ENCODE measurements around the gene CAMK1D.
A peak's percentile ranks its signal among the peaks of the same experiment; 100 is the strongest.

CAMK1D gene

DNA sequence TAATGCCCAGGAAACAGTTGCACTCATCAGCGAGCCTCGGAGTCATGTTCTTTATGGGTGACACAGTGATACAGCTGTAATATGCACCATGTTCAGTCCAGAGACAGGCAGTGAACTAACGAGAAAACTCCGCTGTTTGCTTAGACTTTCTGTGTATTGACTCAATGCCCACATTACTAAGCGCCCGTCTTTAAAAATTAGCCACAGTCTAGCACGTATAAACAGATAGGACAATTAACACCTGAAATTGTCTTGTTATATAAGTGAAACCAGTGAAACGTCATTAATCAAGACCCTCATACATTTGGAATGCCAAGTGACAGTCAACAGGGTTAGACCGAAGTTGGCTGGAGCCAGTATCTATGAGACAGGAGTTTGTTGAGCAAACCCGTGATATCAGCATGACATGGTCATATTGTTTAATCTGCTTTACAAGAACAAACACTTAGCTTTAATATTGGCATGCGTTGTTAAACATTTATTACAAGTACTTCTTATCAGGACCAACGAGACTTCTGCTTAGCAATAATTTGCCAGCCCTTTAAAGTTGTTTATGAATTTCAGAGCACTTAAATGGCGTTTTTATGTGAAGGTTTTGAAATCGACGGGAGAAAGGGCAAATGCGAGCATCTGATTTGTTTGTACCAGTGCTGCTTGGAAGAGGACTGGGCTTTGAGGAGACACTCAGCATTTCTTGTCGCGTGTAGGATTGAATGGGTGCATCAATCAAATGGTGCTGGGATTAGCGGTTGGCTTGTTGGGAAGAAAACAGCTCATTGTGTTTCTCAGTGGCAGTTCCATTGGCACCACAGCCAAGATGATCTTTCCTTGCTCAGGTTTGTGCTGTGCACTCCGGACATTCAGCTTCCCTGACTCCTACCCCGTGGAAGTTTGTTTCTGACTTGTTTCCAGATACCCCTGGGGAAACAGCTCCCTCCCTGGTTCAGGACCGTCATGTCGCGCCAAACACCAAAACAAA lies 56.3 kb downstream of the CAMK1D start:
- peak; percentile 92 for DNase-seq

DNA sequence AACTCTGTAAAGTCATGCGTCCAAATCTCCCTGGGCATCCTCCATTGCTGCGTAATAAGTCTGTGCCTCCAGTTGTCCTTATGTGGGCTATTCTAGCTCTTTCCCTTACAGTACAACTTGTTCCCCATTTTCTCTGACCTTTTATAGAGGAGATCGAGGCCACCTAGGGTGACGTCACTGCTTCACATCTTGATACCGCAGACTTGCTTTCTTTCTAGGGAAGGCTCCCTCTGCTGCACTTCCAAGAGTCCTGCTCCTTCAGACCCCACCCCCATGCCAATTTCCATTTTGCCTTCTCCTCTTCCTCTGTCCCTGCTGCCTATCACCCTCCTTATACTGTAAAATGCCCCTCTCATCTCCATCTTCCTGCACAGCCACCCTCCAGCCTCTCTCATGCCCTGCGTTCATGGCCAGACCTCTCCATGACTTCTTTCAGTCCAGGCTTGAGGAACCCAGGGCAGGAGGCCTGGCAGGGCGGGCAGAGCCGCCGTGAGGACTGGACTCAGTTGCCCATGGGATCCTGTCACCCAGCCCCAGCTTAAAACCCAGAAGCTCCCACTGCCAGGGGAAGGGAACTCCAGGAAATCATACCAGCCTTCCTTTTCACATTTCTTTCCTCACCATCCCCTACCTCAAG lies 57.5 kb downstream of the CAMK1D start:
- DNase-seq: no peak

DNA sequence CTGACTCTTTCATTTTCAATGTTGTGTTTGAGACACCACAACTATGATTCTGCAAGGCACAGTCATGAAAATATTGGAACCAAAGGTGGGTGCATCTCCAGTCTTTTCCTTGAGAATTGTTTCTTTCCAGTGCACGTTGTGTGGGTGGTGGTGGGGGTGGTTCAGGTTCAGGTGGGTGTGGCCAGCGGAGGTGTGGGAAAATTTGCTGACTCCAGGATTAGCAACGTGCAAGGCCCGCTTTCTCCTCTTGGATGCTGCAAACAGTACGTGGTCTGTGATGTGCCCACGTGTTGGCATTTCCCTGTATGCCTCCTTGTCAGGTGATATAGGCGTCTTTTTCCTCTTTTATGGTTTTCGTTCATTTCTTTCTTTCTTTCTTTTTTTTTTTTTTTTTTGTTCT lies 59.1 kb downstream of the CAMK1D start:
- no peak for DNase-seq

DNA sequence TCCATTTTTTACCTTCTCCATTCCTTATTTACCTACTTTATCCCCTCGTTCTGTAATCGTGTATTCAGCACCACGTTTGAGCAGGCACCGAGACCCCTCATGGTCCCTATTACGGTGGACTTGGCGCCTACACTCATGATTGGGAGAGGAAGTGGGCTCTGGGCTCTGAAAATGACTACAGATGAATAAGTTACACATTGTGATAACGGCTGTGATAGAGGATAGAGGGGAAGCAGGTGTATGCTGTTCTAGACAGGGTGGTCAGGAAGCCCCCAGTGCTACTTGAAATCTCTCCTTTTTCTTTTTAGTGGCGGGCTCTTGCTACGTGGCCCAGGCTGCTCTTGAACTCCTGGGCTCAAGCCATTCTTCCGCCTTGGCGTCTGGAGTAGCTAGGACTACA lies 59.8 kb downstream of the CAMK1D start:
- no peak for DNase-seq

DNA sequence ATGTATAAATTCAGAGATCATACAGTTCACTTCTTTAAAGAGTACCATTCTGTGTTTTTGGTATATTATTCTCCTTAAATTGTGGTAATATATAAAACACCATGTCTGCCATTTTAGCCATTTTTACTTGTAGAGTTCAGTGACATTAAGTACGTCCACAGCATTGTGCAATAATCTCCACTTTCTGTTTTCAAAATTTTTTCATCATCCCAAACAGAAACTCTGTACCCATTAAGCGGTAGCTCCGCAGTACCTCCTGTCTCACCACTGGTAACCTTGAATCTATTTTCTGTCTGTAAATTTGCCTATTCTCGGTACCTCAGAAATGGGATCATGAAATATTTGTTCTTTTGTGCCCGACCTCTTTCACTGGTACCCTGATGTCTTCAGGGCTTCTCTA lies 60.3 kb downstream of the CAMK1D start:
- DNase-seq: no peak

DNA sequence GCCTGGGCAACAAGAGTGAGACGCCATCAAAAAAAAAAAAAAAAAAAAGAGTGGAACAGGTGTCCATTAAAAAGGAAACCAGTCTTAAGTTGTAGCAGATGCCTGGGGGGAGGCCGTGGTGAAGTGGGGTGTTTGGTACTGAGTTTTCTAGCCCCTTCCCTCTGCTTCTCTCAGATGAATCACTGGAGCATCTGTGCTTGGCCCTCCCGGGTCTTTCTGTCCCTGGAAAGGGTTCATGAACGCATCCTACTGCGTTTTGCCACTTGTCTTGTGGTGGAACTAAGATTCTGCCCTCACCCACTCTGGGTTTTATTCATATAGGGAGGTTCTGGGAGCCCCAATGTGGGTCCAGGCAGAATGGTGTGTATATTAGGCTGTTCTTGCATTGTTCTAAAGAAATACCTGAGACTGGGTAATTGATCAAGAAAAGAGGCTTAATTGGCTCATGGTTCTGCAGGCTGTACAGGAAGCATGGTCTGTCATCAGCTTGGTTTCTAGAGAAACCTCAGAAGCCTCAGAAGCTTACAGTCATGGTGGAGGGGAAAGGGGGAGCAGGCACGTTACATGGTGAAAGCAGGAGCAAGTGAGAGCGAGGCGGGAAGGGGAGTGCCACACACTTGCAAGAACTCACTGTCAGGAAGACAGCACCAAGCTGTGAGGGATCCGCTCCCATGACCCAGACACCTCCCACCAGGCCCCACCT lies 63.5 kb downstream of the CAMK1D start:
- no peak for DNase-seq

DNA sequence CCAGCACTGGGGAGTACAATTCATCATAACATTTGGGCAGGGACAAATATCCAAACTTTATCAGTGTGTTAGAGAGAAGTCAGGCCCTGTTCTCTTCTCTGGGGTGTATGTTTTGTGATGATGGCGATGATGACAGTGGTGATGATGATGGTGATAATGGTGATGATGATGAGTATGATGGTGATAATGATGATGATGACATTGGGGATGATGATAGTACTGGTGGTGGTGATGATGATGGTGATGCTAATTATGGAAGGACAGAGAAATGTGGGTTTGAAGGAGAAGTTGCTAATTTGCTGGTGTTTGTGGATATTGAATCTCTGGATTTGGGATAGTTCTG lies 64.0 kb downstream of the CAMK1D start:
- DNase-seq: no peak

DNA sequence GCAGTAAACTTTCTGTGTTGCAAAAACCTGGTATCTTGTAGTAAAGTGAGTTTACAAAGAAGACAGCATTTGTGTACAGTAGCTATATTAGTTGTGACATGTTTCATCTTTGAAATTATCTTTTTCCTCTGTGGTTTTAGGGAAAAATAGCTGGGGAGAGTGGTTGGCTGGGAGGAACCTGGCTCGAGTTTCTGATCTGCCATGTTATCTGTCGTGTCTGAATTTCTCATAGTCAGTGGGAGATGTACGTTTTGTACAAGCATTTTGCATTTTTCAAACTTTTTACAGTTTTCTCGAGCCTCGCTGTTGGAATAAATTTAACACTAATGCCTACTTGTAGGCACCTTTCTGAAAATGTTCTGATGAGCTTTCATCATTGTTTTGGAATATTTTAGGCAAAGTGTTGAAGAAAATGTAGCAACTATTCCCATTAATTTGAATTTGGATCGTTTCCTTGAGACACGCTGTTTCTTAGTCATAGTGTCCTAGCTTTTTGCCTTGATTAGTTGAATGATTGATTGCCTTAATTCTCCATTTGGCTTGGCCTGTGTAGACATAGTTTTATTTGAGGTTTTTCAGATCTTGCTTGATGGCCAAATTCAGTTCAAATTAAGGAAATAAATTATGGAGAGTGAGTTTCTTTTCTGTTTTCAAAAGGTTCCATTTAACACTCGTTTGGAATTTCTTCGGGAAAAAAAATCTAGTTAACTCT lies 65.1 kb downstream of the CAMK1D start:
- no peak for DNase-seq

DNA sequence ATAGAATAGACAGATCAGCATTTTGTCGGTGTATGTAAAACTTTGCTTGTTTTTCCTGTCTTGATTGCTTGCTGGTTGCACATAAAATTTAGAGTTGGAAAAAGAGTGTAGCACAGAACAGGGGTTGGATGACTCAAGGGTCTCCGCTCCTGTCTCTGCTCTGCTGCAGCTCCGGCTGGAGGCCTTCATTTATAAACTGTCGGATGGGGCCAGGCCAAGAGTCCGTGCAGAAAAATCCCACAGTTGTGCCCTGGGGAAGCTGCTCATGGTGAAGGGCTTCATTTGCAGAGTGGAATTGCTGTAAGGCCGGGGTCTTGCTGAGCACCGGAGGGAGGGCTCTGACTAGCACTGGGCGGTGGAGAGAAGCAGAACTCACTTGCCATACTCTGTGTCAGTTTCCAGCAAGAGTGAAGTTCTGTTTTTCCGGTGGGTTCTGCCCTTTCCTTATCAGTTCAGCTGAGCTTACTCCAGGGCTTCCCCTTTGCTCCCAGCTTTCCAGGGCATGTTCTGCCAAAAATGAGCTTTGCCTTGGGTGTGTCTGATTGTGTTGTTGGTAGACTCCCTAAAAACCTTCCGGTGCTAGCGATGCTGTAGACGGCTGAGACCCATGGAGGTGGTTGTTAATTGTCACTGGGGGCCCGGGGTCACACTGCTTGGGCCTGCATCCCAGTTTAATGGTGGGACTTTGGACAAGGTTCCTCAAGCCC lies 67.2 kb downstream of the CAMK1D start:
- DNase-seq: no peak

DNA sequence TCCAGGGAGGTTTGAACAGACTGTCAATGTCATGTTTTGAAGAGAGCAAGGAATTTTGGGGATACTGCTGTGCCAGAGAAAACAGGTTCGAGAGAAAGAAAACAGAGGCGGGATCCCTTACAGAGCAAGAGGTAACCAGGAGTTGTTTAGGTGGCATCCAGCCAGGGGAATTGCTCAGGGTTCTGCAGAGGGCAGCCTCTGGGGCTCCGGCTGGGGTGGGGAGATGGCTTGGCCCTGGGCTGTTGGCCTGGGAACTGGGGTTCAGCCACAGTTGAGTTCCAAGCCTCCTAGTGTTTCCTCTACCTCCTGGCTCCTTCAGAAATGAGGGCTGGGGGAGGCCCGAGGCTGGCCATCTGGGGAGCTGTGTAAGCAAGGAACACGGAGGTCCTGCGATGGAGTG lies 68.0 kb downstream of the CAMK1D start:
- DNase-seq: no peak

DNA sequence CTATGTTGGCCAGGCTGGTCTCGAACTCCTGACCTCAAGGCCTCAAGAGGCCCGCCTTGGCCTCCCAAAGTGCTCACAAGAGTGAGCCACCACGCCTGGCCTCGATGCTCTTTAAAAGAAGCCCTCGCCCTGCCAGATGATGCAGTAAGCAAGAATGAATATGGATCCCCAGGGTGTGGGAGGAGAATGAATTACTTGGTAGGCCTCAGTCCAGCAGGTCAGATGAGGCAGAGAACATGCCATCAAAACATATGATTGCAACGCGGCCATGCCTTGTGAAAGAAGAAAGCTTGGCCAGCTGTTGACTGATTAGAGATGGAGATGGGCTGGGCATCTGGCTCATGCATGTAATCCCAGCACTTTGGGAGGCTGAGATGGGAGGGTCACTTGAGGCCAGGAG lies 68.7 kb downstream of the CAMK1D start:
- DNase-seq: no peak

DNA sequence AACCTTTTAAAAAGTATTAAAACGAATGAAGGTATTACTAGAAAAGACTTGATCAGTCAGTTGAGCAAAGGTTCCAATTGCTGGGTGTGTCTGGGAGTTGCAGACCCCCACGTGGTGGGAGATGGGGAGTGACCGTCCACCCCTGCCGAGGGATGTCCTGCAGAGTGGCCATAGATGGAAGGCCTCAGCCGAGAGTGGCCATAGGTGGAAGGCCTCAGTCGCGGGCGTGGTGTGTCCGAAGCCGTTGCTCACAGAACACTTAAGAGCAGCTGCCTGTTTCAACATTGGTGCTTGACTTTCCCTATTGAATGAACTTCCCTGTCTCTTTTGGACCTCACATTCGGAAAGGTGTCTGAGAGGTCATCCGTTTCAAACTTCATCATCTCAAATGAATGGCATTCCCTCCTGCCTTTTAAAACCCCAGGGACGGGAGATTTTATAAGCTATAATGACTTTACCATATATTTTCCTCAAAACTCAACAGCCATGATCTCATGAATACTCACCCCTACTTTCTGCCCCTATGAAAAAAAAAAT lies 69.4 kb downstream of the CAMK1D start:
- no peak for DNase-seq

DNA sequence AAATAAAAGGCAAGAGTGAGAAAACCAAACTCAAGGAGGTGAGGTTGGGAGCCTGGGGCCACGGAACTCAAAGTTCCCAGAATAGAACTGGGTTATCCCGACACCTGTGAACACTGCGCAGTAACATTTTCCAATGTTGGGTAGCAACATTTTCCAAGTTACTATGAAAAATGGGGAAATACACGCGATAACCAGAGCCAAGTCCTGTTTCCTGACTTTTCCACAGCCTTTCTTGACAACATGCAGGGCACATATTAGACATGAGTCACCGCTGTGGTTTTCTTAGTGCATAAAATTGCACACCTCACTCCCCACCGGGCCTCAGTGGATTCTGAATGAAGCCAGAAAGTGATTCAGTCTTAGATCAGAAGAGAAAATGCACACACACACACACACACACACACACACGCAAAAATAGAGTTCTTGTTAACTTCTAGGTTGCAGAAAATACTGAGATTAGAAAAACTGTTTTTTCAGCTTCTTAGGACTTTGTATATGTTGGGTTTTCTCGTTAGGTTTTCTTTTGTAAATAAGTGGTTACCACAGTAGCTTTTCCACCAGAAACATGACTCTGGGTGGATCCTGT lies 70.0 kb downstream of the CAMK1D start:
- peak; percentile 26 for DNase-seq

DNA sequence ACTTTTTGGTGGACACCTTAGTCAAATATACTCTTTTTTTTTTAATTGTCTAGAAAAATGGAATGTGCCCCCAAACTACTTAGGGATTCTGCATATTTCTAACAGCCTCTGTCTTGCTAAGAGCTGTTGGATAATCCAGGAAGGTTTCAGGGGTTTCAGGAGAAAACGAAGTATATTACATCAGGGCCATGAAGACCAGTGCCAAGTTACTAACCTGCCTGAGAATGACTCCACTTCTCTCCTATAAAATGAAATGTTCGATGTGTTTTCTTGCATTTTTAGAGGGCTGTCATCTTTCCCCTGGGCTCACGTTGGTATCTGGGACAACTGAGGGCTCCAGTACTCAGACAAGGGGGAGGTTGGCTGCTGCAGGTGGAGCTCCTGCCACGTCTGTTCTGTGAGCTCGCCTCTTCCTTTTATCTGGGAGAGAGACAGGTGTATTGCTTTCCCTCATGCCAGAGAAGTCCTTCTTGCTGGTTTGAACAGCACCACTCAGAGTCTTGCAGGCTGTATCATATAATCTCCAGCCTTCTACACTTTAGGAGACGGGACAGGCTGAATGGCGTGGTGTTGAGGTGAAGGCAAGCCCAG lies 71.3 kb downstream of the CAMK1D start:
- DNase-seq: peak; percentile 41

DNA sequence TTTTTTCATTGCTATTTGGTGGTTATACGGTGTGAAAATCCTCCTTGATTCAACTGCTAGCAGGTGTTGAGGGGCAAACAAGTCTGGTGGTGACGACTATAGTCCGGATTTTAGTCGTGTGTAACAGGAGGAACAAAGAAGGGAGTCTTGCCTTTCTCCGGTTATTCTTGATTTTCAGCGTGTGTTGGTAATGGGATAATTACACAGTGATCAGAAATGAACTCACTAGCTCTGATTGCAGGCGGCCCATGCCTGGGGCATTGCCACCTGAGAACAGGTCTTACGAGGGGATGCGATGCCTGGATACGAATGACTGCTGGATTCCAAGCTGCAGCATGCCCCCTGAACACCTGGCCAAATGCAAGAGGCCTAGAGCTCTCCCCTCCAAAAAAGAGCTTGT lies 72.8 kb downstream of the CAMK1D start:
- DNase-seq: no peak

DNA sequence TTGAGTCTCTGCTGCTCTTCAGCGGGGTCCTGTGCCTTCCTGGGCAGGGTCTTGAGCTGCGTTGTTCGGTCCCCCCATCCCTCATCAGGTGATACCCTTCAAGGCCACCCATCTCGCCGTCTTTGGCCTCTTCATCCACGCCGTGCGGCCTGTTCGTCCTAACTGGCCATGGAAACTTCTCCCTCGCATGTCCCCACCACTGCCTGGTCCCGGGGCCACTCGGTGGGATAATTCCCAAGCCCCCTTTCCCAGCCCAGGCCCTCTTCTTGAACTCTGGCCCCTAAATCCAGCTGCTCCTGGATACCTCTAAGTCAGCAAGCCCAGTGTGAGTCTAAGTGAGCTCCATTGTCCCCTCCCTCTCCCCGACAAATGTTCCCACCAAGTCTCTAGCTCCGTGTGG lies 74.5 kb downstream of the CAMK1D start:
- DNase-seq: no peak

DNA sequence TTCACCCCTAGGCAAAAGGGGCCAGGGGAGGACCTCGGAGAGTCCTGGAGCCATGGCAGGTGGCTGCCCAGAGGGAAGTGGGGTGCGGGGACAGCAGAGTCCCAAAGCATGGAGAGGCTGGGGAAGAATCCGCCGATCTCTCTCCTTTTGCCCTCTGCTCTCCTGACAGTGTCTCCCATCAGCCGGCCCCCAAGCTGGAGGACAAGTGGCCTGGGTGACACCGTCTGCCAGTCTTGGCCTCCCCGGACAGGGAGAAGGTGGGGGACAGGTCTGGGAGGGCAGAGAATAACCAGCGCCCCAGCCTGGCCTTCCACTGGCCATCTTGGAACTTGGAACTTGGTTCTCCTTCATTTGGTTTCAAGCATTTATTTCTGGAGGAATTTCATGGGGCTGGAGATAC lies 77.9 kb downstream of the CAMK1D start:
- no peak for DNase-seq

DNA sequence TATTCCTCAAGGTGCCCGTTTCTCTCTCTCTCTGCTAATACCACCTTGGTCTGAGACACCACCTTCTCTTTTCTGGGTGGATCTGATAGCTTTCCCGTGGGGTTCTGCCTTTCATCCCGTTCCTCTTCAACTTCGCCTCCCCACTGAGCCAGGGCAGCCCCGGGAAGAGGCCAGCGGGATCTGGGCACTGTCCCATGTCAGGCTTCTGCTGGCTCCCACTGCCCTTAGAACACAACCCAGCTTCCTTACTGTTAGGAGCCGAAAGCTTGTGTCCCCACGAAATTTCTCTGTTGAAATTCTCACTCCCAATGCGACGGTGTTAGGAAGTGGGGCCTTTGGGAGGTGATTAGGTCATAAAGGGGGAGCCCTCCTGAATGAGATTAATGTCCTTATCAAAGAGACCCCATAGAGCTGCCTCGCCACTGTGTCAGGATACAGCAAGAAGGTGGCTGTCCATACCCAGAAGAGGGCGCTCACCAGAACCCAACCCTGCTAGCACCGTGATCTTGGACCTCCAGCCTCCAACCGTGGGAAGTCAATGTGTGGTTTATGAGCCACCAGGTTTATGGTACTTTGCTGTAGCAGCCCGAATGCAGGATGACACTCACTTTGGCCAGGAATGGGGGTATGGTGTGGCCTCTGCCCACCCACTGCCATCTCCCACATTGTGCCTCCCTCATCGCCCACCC lies 79.2 kb downstream of the CAMK1D start:
- no peak for DNase-seq

DNA sequence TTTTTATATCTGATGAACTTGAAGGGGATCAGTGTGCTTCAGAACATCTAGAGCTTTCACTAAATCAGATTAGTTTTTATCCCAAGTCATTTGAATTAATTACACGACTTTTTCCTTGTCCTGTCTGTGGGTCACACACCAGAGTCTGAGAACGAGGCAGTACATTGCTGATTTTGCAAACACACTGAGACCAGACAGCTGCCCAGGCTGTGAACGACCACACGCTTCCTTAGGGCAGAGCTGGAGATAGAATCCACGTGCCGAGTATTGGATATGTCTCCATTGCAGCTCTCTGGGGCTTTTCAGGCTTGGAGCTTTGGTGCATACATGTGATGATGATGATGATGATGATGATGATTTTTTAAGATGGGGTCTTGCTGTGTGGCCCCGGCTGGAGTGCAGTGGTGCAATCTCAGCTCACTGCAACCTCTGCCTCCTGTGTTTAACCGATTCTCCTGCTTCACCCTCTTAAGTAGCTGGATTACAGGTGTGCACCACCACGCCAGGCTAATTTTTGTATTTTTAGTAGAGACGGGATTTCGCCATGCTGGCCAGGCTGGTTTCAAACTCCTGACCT lies 81.1 kb downstream of the CAMK1D start:
- no peak for DNase-seq
